ENCODE data around the gene CDC25B.

The CDC25B gene

DNA sequence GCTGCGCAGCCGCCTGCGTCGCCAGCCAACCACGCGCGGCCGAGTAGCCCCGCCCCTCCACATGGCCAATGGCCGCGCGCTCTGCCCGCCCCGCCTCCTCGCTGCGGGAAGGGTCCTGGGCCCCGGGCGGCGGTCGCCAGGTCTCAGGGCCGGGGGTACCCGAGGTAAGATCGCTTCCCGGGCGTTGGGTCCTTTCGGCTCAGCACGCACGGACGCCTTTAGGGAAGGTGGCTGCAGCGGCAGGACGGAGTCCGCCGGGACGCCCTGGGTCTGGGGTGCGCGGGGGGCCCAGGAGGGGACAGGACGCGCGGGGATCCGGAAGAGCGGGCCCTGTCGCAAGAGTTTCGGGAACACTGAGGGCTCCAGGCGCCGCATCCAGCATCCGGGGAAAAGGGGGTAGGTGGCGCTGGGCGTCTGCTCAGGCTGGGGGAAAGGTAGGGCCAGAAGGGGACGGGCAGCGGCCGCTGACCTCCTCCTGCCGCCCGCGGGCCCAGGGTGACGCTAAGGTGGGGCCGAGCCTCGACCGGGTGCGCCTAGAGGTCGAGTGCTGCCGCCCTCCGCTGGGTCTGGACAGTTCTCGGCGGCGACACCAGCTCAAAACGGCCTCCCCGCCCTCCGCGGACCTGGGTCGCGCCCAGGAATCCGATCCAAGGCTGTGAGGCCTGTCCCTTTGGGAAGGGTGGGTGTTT, 50.8 kb downstream of the CDC25B start, which contains the start of gene MAVS:
Gene MAVS (plus strand): TSS at position 95 of the 689 bp plus-strand sequence. CDS start 7,791 bp downstream, outside the sequence.
- H3K4me1 Mint-ChIP-seq = peaks cover 25% of the 10 kb centered on the region
- TF ChIP-seq, protein P1, sequence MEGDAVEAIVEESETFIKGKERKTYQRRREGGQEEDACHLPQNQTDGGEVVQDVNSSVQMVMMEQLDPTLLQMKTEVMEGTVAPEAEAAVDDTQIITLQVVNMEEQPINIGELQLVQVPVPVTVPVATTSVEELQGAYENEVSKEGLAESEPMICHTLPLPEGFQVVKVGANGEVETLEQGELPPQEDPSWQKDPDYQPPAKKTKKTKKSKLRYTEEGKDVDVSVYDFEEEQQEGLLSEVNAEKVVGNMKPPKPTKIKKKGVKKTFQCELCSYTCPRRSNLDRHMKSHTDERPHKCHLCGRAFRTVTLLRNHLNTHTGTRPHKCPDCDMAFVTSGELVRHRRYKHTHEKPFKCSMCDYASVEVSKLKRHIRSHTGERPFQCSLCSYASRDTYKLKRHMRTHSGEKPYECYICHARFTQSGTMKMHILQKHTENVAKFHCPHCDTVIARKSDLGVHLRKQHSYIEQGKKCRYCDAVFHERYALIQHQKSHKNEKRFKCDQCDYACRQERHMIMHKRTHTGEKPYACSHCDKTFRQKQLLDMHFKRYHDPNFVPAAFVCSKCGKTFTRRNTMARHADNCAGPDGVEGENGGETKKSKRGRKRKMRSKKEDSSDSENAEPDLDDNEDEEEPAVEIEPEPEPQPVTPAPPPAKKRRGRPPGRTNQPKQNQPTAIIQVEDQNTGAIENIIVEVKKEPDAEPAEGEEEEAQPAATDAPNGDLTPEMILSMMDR (IDR thresholded peaks at IDR 0.05) = no peak
- H3K9me3 Mint-ChIP-seq = no peaks in the 10 kb centered on the region
- peak; percentile 94 for DNase-seq
- H3K36me3 Mint-ChIP-seq (ENCODE audit: low read depth) = peaks cover 17% of the 10 kb centered on the region
- H3K27ac Mint-ChIP-seq = peak within 1 kb of the TSS; percentile 51
- H3K4me3 Mint-ChIP-seq = peak within 1 kb of the TSS; percentile 91
- H3K27me3 Mint-ChIP-seq (ENCODE audit: low read depth, poor library complexity) = peaks cover 3% of the 10 kb centered on the region

DNA sequence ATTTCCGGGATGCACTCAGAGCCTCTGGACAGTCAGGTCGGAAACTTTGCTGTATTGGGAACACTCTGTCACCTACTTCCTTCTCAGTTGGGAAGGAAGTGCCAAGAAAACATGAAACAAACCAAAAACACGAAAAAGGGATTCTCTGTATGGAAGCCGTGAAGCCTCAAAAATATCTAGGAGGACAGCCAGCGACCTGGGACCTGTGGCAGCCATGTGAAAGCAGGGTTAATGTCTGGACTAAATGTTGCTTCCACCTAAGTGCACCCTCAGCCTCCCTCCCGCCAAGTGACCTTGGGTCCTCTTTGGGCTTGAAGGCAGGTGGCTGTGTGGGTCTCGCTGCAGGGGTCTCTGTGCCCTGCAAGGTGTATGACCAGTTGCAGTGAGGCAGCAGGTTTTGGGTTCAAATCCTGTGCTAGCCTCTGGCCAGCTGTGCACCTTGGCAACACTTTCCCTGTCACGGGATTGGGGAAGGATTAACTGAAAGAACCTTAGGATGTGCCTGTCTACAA, 51.4 kb downstream of the CDC25B start:
- Mint-ChIP-seq H3K9me3 (no peaks in the 10 kb centered on the region), H3K4me1 (peaks cover 25% of the 10 kb centered on the region), H3K36me3 (ENCODE audit: low read depth) (peaks cover 22% of the 10 kb centered on the region), H3K27me3 (ENCODE audit: low read depth, poor library complexity) (peaks cover 3% of the 10 kb centered on the region), H3K4me3 (peak overlapping the region; percentile 91), H3K27ac (peak overlapping the region; percentile 42)
- TF ChIP-seq, protein P1 (IDR thresholded peaks at IDR 0.05) = no peak
- no peak for DNase-seq

GRCh38 chr20:3848565-3848964, 52.5 kb downstream of the CDC25B start:
- DNase-seq = no peak
- peaks cover 23% of the 10 kb centered on the region for H3K4me1 Mint-ChIP-seq
- no peaks in the 10 kb centered on the region for H3K27me3 Mint-ChIP-seq (ENCODE audit: low read depth, poor library complexity)
- H3K9me3 Mint-ChIP-seq = no peaks in the 10 kb centered on the region
- H3K36me3 Mint-ChIP-seq (ENCODE audit: low read depth) = peaks cover 22% of the 10 kb centered on the region
- peak overlapping the region; percentile 91 for H3K4me3 Mint-ChIP-seq
- TF ChIP-seq, protein P1 (IDR thresholded peaks at IDR 0.05) = no peak
- H3K27ac Mint-ChIP-seq = peak overlapping the region; percentile 83

- no peaks in the 10 kb centered on the region for H3K9me3 Mint-ChIP-seq
- H3K4me3 Mint-ChIP-seq = no peak overlapping the region
- H3K36me3 Mint-ChIP-seq (ENCODE audit: low read depth) = peaks cover 56% of the 10 kb centered on the region
- no peaks in the 10 kb centered on the region for H3K4me1 Mint-ChIP-seq
- H3K27me3 Mint-ChIP-seq (ENCODE audit: low read depth, poor library complexity) = no peaks in the 10 kb centered on the region
- no peak for DNase-seq
- H3K27ac Mint-ChIP-seq = no peak overlapping the region
- TF ChIP-seq, protein P1 (IDR thresholded peaks at IDR 0.05) = no peak
Measured at GRCh38 chr20:3854462-3854871, 58.4 kb downstream of the CDC25B start.
